Cardiac septum (tissue), 1 donor: ENCODE results near the gene KLC4. TPM values are rescaled to one million over a fixed set of nuclear protein-coding genes. Genes with fewer than 3 reads are reported as not detected.
"Not testable (repeated sequence)": the region's sequence is repeated elsewhere in the genome, so short reads cannot be mapped to it uniquely, and the experiment has no call there.

ENCODE experiments used
- DNase-seq: peaks from one replicate; pipeline ENCODE4 v3.0.0-alpha.2; 2020; ENCODE audit warnings: low spot score
- intact Hi-C: fragments of 100-400 bp; cut with DNase I; formaldehyde crosslinking; loops from one replicate; pipeline ENCODE4 v1.14.0; 2022
- total RNA-seq: library from RNA; stranded (reverse); fragmentation: NEBNext Ultra II Directional; extraction: Animal tissue kit (Norgen Biotek cat#: 25700); gene quantifications from one replicate; pipeline ENCODE4 v1.2.1, GENCODE V29; 2021
- donor health status: DM: no; HTN: no; CAD: no.

KLC4 gene
- total RNA-seq, 1 donor from 2014 or later, result 31.1 TPM

DNA sequence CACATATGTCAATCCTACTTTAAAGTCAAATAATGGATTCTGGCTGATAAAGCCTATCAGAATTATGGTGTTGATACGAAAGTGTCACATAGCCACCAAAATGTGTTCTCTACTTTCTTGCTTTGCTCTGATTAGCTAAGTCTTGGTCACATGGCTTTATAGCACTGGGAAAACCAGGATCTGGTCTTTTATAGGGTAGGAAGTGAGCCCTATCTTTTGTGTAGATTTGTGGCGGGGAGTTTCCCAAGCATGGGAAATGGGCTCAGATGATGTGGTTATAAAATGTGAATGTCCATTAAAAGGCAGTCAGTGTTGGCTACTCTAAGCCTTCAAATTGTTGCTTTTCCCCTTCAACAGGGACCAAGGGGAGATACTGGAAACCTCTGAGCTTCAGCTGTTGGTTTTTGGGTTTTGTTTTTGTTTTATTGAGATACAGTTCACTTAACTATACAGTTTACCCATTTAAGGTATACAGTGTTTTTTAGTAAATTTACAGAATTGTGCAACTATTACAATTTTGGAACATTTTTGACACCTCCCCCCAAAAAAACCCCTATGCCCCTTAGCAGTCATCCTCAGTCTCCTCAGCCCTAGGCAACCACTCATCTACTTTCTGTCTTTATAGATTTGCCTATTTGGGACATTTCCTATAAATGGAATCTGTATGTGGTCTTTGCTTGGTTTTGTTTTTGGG is 25.8 kb upstream of the KLC4 start:
- DNase-seq, result no peak

GRCh38 chr6:43034190-43034525 is 25.3 kb upstream of the KLC4 start:
- no peak for DNase-seq
- intact Hi-C loops, result no loop called here

More for the DNA sequence above, 25.8 kb upstream of the KLC4 start:
- intact Hi-C loops, result no loop called here

GRCh38 chr6:43035495-43036194 is 23.8 kb upstream of the KLC4 start:
- DNase-seq, result no peak
- intact Hi-C loops, result no loop called here

DNA sequence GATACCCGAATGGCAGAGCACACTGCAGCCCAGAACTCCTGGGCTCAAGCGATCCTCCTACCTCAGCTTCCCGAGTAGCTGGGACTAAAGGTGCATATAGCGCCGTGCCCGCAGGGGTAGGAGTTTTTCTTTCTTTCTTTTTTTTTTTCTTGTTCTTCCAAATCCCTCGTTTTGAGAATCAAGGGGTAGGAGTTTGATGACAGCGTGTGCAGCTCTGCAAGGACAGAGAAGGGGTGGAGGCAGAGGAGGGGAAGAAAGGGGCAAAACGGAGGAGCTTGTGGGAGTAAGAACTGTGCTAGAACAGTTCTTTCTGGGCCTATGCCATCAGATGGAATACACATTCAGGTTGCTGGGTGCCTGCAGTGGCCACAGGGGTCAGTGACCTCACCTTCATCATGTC is 22.7 kb upstream of the KLC4 start:
- intact Hi-C loops, result no loop called here
- DNase-seq, result no peak

GRCh38 chr6:43037197-43037596 is 22.2 kb upstream of the KLC4 start:
- intact Hi-C loops, result no loop called here
- DNase-seq, result no peak

GRCh38 chr6:43037706-43038105 is 21.7 kb upstream of the KLC4 start:
- intact Hi-C loops, result no loop called here
- DNase-seq, result no peak

- DNase-seq, result no peak
- intact Hi-C loops, result no loop called here
Measured at GRCh38 chr6:43038727-43039126, 20.7 kb upstream of the KLC4 start.

GRCh38 chr6:43040542-43041257 is 18.7 kb upstream of the KLC4 start:
- no peak for DNase-seq
- intact Hi-C loops, result no loop called here

DNA sequence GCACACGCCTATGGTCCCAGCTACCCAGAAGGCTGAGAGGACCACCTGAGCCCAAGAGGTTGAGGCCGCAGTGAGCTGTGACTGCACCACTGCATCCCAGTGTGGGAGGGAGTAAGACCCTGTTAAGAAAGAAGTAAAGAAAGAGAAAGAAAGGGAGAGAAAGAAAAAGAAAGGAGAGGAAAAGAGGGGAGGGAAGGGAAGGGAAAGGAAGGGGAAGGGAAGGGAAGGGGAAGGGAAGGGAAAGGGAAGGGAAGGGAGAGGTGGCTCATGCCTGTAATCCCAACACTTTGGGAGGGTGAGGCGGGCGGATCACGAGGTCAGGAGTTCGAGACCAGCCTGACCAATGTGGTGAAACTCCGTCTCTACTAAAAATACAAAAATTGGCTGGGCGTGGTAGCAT is 18.0 kb upstream of the KLC4 start:
- DNase-seq, intact Hi-C loops: not testable (repeated sequence)

DNA sequence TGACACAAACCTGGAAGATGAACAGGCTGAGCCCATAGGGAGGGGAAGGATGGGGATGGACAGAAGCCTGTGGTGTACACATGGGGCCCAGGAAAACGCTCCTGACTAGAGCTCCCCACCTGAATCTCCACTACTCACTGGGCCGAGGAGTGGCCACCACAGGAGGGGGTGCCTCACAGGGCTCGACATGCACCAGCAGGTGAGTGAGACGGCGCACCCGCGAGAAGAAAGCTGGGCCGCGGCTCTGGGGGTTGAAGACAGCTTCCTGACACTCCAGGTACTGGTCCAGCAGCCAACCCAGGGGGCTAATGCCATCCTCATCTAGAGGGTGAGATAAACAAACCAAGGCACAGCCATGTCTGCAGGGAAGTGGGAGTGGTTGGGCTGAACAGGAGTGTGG is 16.1 kb upstream of the KLC4 start:
- DNase-seq, result no peak
- intact Hi-C loops, result no loop called here

DNA sequence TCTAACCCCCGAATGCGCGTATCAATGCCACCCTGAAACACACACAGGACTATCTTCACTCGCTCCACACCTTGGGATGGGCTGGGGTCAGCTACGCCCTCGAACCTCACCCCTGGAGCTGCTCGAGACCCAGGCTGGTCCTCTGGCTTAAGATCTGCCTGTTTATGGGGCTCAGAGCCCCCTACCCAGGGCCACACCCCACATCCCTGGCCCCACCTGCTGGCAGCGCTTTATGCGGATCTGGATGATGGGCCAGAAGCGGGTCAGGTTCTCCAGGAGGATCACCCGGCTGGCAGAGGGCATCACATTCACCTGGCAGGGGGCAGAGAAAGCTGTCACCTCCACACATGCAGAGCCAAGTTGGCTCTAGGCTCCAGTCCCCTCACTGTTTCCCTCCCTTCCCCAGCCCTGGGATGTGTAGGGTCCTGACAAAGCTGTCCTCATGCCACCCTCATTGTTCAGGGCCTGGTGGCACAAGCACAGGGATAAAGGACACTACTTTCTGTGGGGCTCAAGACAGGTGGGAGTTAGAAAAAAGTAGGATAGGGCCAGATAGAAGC is 14.0 kb upstream of the KLC4 start:
- intact Hi-C loops, result no loop called here
- no peak for DNase-seq

GRCh38 chr6:43047998-43048397 is 11.4 kb upstream of the KLC4 start:
- intact Hi-C loops, result no loop called here
- no peak for DNase-seq

GRCh38 chr6:43050981-43051380 is 8.4 kb upstream of the KLC4 start:
- DNase-seq, result no peak
- intact Hi-C loops, result loop anchor here (5.0 kb wide), 2 partner anchors 91 to 119 kb away; no protein-coding TSS in a partner anchor

DNA sequence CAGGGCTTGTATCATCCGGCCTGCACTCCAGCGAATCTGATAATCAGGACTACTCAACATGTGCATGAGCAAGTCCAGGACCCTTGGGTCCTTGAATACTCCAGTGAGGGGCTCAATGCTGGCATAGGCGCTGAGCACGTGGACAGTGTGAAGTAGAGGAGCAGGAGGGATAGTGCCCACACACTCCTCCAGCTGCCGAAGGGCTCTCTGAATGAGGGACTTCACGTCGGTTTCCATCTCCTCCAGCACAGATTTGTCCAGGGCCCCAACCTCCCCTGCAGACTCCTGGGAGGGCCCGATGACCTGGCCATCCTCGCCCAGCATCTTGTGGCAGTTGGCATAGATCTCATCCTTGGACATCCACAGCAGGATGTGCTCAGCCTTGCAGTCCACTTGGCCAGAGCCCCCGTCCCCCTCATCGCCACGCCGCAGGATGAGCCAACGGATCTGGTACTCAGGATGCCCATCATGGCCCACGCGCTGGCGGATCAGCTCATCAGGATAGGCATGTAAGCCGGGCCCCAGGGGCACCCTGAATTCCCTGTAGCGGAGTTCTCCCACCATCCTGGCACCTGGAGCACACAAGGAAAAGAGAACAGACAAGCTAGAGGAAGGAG is 7.1 kb upstream of the KLC4 start:
- no peak for DNase-seq
- intact Hi-C loops, result loop anchor here (2.0 to 5.0 kb wide), 3 partner anchors 38 to 120 kb away; partner anchors contain the start of gene KLHDC3

DNA sequence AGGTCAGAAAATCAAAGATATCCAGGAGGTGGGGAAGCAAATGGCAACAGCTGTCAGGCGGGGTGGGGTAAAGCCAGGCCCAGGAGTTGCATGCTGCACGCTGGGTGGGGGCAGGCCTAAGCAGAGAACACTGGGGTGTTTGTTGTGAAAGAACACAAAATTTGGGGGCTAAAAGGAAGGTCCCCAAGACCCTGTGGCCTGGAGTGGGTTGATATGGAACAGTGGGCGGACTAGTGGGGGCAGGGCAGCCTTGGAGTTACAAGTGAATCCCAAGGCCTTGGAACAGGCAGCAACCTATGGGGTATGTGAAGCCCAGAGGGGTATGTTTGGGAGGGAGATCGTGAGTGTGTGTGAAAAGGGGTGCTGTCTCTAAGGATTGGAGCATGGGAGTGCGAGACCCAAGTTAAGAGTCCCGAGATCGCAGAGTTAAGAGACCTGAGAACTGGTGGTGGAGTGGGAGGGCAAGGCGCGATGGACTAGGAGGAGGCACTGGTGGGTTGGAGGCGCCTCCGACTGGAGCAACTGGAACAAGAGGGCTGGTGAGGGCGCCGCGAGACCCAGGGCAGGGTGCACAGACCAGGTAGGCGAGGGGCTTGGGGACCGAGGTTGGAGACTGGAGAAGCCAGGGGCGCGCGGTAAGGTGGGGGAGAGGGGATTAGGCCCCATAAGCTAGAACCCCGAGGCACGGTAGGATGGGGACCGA is 6.4 kb upstream of the KLC4 start:
- DNase-seq, result no peak
- intact Hi-C loops, result loop anchor here (2.0 to 5.0 kb wide), 3 partner anchors 38 to 121 kb away; partner anchors contain the start of gene KLHDC3

- peak; percentile 96 for DNase-seq
- intact Hi-C loops, result loop anchor here (2.0 to 5.0 kb wide), 3 partner anchors 39 to 121 kb away; partner anchors contain the start of gene KLHDC3
Measured at GRCh38 chr6:43053545-43054205, 5.8 kb upstream of the KLC4 start, which contains the start of gene CUL7. CUL7 (minus strand) TSS chr6:43053851; CDS start chr6:43052788, 1,063 bp downstream.

DNA sequence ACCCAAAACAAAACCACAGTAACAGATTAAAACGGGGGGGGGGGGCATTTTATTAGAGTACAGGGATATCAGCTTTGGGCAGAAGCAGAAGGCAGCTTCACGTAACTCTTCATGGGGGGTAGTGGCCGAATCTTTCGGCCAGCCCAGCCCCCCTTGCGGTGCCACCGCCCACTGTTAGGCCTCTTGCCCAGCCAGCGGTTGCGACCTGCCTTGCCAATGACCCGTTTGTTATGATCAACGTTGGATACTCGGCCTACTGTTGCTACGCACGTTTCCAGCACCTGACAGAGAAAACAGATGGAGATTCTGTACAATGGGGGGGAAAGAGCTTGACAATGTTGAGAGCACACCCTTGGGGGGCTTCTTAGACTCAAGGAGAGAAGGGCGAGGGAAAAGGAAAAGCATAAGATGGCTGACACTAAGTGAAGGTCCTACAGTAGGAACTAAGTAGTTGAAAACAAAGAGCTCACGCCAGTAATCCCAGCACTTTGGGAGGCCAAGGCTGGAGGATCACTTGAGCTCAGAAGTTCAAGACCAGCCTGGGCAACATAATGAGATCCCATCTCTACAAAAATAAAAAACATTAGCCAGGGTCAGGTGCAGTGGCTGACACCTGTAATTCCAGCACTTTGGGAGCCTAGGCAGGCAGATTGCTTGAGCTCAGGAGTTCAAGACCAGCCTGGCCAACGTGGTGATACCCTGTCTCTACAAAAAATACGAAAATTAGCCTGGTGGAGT is 5.1 kb upstream of the KLC4 start:
- intact Hi-C loops, result loop anchor here (5.0 kb wide), 2 partner anchors 88 to 122 kb away; no protein-coding TSS in a partner anchor
- no peak for DNase-seq

GRCh38 chr6:43055966-43056365 is 3.5 kb upstream of the KLC4 start:
- intact Hi-C loops, result no loop called here
- DNase-seq, result no peak
